HCT116 (cell line): ENCODE results near the gene OR10A6. TPM values are rescaled to one million over a fixed set of nuclear protein-coding genes. Genes with fewer than 3 reads are reported as not detected.

Source experiments
- ATAC-seq: fragments of 200-7000 bp; cut with Tn5 transposase; 2 replicates; pipeline ENCODE4 v1.9.1; 2020; ENCODE audit warnings: mild to moderate bottlenecking, moderate library complexity
- BruUV-seq: library from RNA; stranded (reverse); fragments of 400-500 nt; replicated peaks from 2 replicates; lab custom pipeline; 2021; lab: Mats Ljungman, UMichigan
- CTCF ChIA-PET: fragments of 300-600 bp; sonication (Branson Sonifier 250); formaldehyde crosslinking; loops from one replicate; lab custom pipeline; 2021; ENCODE audit warnings: antibody characterized with exemption; lab: Charles Lee
- POLR2A ChIA-PET: fragments of 300-600, 350-600 bp; sonication (Branson Sonifier 250); formaldehyde crosslinking; loops from one replicate; lab custom pipeline; 2021; ENCODE audit warnings: antibody characterized with exemption; lab: Charles Lee
- RAD21 ChIA-PET, 2 experiments: fragments of 300-600 bp; sonication (Branson Sonifier 250); formaldehyde crosslinking; loops; one replicate each; lab custom pipeline; 2023; ENCODE audit warnings: low total read pairs in 2 of 2; ENCODE audit not compliant: uncharacterized antibody in 2 of 2, unreplicated experiment in 2 of 2, low non-redundant PET in 1 of 2; lab: Charles Lee
- DNase-seq: peaks from one replicate; pipeline ENCODE4 v3.0.0-alpha.2; 2010; ENCODE audit warnings: low read depth, low spot score
- H2AFZ ChIP-seq: fragments of 200-600 bp; shearing (Covaris generic), sonication (generic); 2 replicates; pipeline ENCODE4 v1.6.1; 2017; ENCODE audit warnings: low read depth, mixed run types, mixed read lengths, antibody characterized with exemption, low read length; ENCODE audit not compliant: poor library complexity, severe bottlenecking
- H3K27ac ChIP-seq: 2 replicates; pipeline ENCODE4 v1.5.1; 2012; ENCODE audit warnings: low read depth, low read length
- H3K27me3 ChIP-seq: fragments of 200-600 bp; sonication (generic); 2 replicates; pipeline ENCODE4 v1.6.1; 2016; ENCODE audit warnings: mixed run types, low read length, mixed read lengths; ENCODE audit not compliant: insufficient read depth
- H3K36me3 ChIP-seq, 2 experiments: fragments of 200-500 bp in 1 of 2; fragments of 200-600 bp in 1 of 2; sonication (Bioruptor generic) in 1 of 2; sonication (generic) in 1 of 2; 2 replicates each; pipeline versions ENCODE4 v1.5.1 to v1.6.1; 2014 to 2016; ENCODE audit warnings: low read length in 2 of 2, inconsistent platforms in 1 of 2, mixed read lengths in 1 of 2, mixed run types in 1 of 2; ENCODE audit not compliant: insufficient read depth in 2 of 2, control insufficient read depth in 1 of 2
- H3K4me1 ChIP-seq, 2 experiments: fragments of 200-600 bp in 1 of 2; sonication (generic) in 1 of 2; 2 replicates each; pipeline versions ENCODE4 v1.5.1 to v1.6.1; 2012 to 2017; ENCODE audit warnings: low read length in 2 of 2, inconsistent platforms in 1 of 2, mild to moderate bottlenecking in 1 of 2, mixed read lengths in 1 of 2, mixed run types in 1 of 2, moderate library complexity in 1 of 2; ENCODE audit not compliant: insufficient read depth in 2 of 2, control insufficient read depth in 1 of 2
- H3K4me2 ChIP-seq: fragments of 200-600 bp; sonication (generic); 2 replicates; pipeline ENCODE4 v1.6.1; 2017; ENCODE audit warnings: mixed run types, low read length, mixed read lengths
- H3K4me3 ChIP-seq, 2 experiments: fragments of 200-600 bp in 1 of 2; sonication (generic) in 1 of 2; replicated peaks in 1 of 2; 2 replicates each; pipeline ENCODE4 v1.5.1; 2011 to 2016; ENCODE audit warnings: low read length in 2 of 2, control low read depth in 1 of 2, low read depth in 1 of 2, mild to moderate bottlenecking in 1 of 2, mixed read lengths in 1 of 2, mixed run types in 1 of 2
- H3K79me2 ChIP-seq: fragments of 200-600 bp; sonication (generic); 2 replicates; pipeline ENCODE4 v1.6.1; 2017; ENCODE audit warnings: mild to moderate bottlenecking, mixed run types, low read length, moderate library complexity, mixed read lengths; ENCODE audit not compliant: insufficient read depth
- H3K9ac ChIP-seq: fragments of 200-600 bp; sonication (generic); 2 replicates; pipeline ENCODE4 v1.6.1; 2016; ENCODE audit warnings: low read length, mixed read lengths
- H3K9me2 ChIP-seq: fragments of 200-600 bp; sonication (generic), shearing (Covaris generic); 2 replicates; pipeline ENCODE4 v1.6.1; 2017; ENCODE audit warnings: mixed run types, mild to moderate bottlenecking, moderate library complexity; ENCODE audit not compliant: insufficient read depth
- H3K9me3 ChIP-seq, 2 experiments: fragments of 200-500 bp in 1 of 2; fragments of 200-600 bp in 1 of 2; sonication (Bioruptor generic) in 1 of 2; sonication (generic) in 1 of 2; 2 replicates each; pipeline ENCODE4 v1.6.1; 2014 to 2017; ENCODE audit warnings: low read length in 2 of 2, mixed read lengths in 2 of 2, inconsistent platforms in 1 of 2, low read depth in 1 of 2, mild to moderate bottlenecking in 1 of 2, mixed run types in 1 of 2, moderate library complexity in 1 of 2; ENCODE audit not compliant: control insufficient read depth in 1 of 2, insufficient read depth in 1 of 2
- H4K20me1 ChIP-seq: fragments of 200-600 bp; sonication (generic), shearing (Covaris generic); 2 replicates; pipeline ENCODE4 v1.6.1; 2017; ENCODE audit warnings: mixed run types, mild to moderate bottlenecking, moderate library complexity; ENCODE audit not compliant: insufficient read depth
- CBX3 ChIP-seq: IDR thresholded peaks from 2 replicates; pipeline ENCODE4 v1.6.1; 2012; ENCODE audit warnings: low read depth
- CEBPB ChIP-seq: IDR thresholded peaks from 2 replicates; pipeline ENCODE4 v1.6.1; 2012; ENCODE audit warnings: low read depth
- EGR1 ChIP-seq: IDR thresholded peaks from 2 replicates; pipeline ENCODE4 v1.6.1; 2012; ENCODE audit warnings: low read depth
- ELF1 ChIP-seq: IDR thresholded peaks from 2 replicates; pipeline ENCODE4 v1.6.1; 2012; ENCODE audit warnings: low read depth, borderline replicate concordance
- EZH2 ChIP-seq: fragments of 200-600 bp; sonication (generic); IDR thresholded peaks from 2 replicates; pipeline ENCODE4 v1.6.1; 2017; ENCODE audit warnings: antibody characterized with exemption, mixed run types
- EZH2phosphoT487 ChIP-seq: fragments of 200-600 bp; IDR thresholded peaks from 2 replicates; pipeline ENCODE4 v1.6.1; 2018; ENCODE audit warnings: antibody characterized with exemption, borderline replicate concordance
- JUND ChIP-seq: IDR thresholded peaks from 2 replicates; pipeline ENCODE4 v1.6.1; 2012
- POLR2A ChIP-seq: IDR thresholded peaks from 2 replicates; pipeline ENCODE4 v1.7.0; 2011; ENCODE audit warnings: borderline replicate concordance; ENCODE audit not compliant: insufficient read depth, insufficient read length; ENCODE audit errors: extremely low read depth
- SIN3A ChIP-seq: IDR thresholded peaks from 2 replicates; pipeline ENCODE4 v1.6.1; 2012; ENCODE audit warnings: low read depth
- SP1 ChIP-seq: IDR thresholded peaks from 2 replicates; pipeline ENCODE4 v1.6.1; 2012; ENCODE audit warnings: low read depth
- TCF7L2 ChIP-seq: IDR thresholded peaks from 2 replicates; pipeline ENCODE4 v1.7.0; 2011; ENCODE audit warnings: borderline replicate concordance, inconsistent platforms; ENCODE audit not compliant: insufficient read depth, insufficient read length; ENCODE audit errors: extremely low read depth
- ZFX ChIP-seq: fragments of 450-650 bp; IDR thresholded peaks from 2 replicates; pipeline ENCODE4 v1.6.1; 2017
- ZNF274 ChIP-seq: fragments of 200-500 bp; sonication (Bioruptor generic); IDR thresholded peaks from 2 replicates; pipeline ENCODE4 v1.6.1; 2014; ENCODE audit warnings: mild to moderate bottlenecking, low read depth, low read length, inconsistent platforms
- intact Hi-C: fragments of 100-400 bp; cut with micrococcal nuclease; formaldehyde crosslinking; loops from 2 replicates; pipeline ENCODE4 v1.10.0; 2022
- total RNA-seq: library from RNA; stranded (reverse); gene quantifications from one replicate; pipeline ENCODE4 v1.2.1, GENCODE V29; 2021; ENCODE audit not compliant: unreplicated experiment
- TF ChIP-seq, protein P1 (sequence below): IDR thresholded peaks from 2 replicates; pipeline ENCODE4 v1.6.1; 2012; ENCODE audit warnings: low read depth
- TF ChIP-seq, protein P2 (sequence below), 3 experiments: fragments of 200-600 bp in 1 of 3; sonication (generic) in 1 of 3; IDR thresholded peaks in 2 of 3; conservative IDR thresholded peaks in 1 of 3; 2 replicates each; pipeline ENCODE4 v1.5.1; 2012 to 2017; ENCODE audit warnings: low read depth in 2 of 3, low read length in 2 of 3, antibody characterized with exemption in 1 of 3, borderline replicate concordance in 1 of 3, control low read depth in 1 of 3, mild to moderate bottlenecking in 1 of 3, mixed read lengths in 1 of 3, mixed run types in 1 of 3, moderate library complexity in 1 of 3; ENCODE audit not compliant: insufficient read depth in 1 of 3
- TF ChIP-seq, protein P3 (sequence below): IDR thresholded peaks from 2 replicates; pipeline ENCODE4 v1.6.1; 2012
- TF ChIP-seq, protein P4 (sequence below): IDR thresholded peaks from 2 replicates; pipeline ENCODE4 v1.6.1; 2012

Gene OR10A6
- total RNA-seq, 1 experiment from 2014 or later, result not detected

DNA sequence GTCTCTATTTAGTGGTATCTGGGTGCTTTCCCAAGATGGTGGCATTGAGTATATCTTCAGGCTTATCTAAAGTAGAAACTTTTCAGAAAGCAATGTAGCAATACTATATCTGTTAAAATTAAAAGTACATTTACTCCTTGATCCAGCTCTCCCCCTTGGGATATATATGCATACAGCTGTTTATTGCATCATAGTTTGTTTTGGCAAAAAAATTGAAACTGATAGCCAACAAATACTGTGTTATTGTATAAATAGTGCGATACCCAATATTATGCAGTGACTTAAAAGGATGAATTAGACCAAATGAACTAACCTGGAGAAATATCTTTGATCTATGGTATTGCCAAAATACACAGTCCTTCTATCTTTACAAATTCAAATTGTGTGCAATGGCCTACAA, 18.9 kb upstream of the OR10A6 start:
- Histone ChIP-seq H3K4me2 (no peak overlapping the region), H3K27ac (no peak overlapping the region), H3K79me2 (no peaks in the 10 kb centered on the region), H2AFZ (no peak overlapping the region), H4K20me1 (no peaks in the 10 kb centered on the region), H3K4me1 (no peaks in the 10 kb centered on the region), H3K9me3 (no peaks in the 10 kb centered on the region), H3K36me3 (no peaks in the 10 kb centered on the region), H3K9me2 (no peaks in the 10 kb centered on the region), H3K4me3 (no peak overlapping the region), H3K27me3 (peaks cover 25% of the 10 kb centered on the region), H3K9ac (no peak overlapping the region)
- BruUV-seq, result no TSS peak
- TF ChIP-seq TCF7L2 (no peak), JUND (no peak), CBX3 (no peak), POLR2A (no peak), ELF1 (no peak), EZH2phosphoT487 (no peak), EZH2 (no peak), CEBPB (no peak), ZNF274 (no peak), ZFX (no peak), EGR1 (no peak), SP1 (no peak), SIN3A (no peak)
- TF ChIP-seq, protein P1, sequence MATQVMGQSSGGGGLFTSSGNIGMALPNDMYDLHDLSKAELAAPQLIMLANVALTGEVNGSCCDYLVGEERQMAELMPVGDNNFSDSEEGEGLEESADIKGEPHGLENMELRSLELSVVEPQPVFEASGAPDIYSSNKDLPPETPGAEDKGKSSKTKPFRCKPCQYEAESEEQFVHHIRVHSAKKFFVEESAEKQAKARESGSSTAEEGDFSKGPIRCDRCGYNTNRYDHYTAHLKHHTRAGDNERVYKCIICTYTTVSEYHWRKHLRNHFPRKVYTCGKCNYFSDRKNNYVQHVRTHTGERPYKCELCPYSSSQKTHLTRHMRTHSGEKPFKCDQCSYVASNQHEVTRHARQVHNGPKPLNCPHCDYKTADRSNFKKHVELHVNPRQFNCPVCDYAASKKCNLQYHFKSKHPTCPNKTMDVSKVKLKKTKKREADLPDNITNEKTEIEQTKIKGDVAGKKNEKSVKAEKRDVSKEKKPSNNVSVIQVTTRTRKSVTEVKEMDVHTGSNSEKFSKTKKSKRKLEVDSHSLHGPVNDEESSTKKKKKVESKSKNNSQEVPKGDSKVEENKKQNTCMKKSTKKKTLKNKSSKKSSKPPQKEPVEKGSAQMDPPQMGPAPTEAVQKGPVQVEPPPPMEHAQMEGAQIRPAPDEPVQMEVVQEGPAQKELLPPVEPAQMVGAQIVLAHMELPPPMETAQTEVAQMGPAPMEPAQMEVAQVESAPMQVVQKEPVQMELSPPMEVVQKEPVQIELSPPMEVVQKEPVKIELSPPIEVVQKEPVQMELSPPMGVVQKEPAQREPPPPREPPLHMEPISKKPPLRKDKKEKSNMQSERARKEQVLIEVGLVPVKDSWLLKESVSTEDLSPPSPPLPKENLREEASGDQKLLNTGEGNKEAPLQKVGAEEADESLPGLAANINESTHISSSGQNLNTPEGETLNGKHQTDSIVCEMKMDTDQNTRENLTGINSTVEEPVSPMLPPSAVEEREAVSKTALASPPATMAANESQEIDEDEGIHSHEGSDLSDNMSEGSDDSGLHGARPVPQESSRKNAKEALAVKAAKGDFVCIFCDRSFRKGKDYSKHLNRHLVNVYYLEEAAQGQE, result no peak
- TF ChIP-seq, protein P2, sequence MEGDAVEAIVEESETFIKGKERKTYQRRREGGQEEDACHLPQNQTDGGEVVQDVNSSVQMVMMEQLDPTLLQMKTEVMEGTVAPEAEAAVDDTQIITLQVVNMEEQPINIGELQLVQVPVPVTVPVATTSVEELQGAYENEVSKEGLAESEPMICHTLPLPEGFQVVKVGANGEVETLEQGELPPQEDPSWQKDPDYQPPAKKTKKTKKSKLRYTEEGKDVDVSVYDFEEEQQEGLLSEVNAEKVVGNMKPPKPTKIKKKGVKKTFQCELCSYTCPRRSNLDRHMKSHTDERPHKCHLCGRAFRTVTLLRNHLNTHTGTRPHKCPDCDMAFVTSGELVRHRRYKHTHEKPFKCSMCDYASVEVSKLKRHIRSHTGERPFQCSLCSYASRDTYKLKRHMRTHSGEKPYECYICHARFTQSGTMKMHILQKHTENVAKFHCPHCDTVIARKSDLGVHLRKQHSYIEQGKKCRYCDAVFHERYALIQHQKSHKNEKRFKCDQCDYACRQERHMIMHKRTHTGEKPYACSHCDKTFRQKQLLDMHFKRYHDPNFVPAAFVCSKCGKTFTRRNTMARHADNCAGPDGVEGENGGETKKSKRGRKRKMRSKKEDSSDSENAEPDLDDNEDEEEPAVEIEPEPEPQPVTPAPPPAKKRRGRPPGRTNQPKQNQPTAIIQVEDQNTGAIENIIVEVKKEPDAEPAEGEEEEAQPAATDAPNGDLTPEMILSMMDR (IDR thresholded peaks at IDR 0.05 in 2 of 3, conservative IDR thresholded peaks at IDR 0.05 in 1 of 3; ENCODE audit: borderline replicate concordance in 1 of 3, insufficient read depth in 1 of 3, low read depth in 2 of 3, low read length in 2 of 3), result no peak
- TF ChIP-seq, protein P3, sequence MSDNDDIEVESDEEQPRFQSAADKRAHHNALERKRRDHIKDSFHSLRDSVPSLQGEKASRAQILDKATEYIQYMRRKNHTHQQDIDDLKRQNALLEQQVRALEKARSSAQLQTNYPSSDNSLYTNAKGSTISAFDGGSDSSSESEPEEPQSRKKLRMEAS, result no peak
- TF ChIP-seq, protein P4, sequence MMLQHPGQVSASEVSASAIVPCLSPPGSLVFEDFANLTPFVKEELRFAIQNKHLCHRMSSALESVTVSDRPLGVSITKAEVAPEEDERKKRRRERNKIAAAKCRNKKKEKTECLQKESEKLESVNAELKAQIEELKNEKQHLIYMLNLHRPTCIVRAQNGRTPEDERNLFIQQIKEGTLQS, result no peak
- ChIA-PET RAD21 (no interaction called here), POLR2A (no interaction called here), CTCF (no interaction called here)
- DNase-seq (no peak), ATAC-seq (no peak)
- intact Hi-C loops, result no loop called here
